ENCODE results near the gene NME2.
"Not testable (repeated sequence)": the region's sequence is repeated elsewhere in the genome, so short reads cannot be mapped to it uniquely, and the experiment has no call there.

Gene NME2

DNA sequence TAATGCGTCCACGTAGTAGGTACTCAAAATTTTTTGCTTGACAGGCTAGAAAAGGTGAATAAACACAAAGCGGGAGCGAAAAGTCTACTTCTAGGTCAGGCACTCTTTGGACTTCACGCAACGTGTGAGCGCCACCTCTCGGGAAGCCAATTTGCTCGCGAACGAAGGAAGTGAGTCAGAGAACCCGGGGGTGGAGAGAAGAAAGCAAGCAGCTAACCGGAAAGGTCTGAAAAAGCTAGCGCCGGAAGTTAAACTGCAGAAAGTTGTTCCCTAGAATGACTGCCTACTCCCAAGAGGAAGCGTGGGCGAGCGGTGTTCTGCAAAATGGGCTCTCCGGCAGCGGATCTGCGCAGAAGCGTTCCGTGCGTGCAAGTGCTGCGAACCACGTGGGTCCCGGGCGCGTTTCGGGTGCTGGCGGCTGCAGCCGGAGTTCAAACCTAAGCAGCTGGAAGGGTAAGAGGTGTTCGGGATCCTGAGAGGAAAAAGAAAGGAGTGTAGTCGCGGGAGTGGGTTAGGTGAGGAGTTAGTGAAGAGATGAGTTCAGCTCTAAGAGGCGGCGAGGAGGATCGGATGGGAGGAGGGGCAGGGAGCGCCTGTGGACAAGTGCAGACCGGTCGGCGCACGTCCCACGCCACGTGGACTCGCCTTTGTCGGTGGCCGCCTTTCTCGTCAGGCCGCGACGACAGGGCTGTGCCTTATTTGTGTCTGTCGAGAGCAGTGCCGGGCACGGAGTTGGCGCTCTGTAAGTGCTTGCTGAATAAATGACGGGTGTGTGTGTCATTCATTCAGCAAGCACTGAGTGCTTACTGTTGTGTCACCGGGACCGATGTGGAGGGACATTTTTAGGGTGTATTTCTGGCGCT is 12.8 kb upstream of the NME2 start, which contains the start of gene NME1:
Gene NME1, plus strand, starts transcription at position 350 of the 863 bp plus-strand sequence. CDS start 2,096 bp downstream, outside the sequence.
- peak; percentile 98 for DNase-seq

DNA sequence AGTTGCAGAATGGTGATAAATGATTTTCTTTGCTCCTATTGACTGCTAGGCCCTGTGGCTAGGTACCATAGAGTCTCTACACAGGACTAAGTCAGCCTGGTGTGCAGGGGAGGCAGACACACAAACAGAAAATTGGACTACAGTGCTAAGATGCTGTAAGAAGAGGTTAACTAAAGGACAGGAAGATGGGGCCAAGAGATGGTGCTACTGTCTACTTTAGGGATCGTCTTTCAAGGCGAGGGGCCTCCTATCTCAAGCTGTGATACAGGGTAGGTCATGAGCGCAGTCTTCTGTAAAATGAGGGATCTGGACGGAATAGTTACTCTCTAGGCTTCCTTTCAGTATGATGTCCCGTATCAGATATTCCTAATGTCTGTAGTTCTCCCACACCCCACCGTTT is 12.0 kb upstream of the NME2 start:
- no peak for DNase-seq

DNA sequence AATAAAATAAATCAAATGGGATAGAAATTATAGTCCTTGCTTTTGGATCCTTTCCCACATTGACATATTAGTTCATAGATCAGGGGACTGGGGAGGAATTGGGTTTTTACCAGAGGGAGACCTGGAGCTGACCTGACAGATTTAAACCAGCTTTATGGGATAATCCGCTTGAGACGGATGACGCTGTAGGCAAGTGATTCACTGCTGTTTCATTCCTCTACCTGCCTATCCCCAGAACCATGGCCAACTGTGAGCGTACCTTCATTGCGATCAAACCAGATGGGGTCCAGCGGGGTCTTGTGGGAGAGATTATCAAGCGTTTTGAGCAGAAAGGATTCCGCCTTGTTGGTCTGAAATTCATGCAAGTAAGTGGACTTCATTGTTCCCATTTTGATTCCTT is 10.8 kb upstream of the NME2 start:
- no peak for DNase-seq

DNA sequence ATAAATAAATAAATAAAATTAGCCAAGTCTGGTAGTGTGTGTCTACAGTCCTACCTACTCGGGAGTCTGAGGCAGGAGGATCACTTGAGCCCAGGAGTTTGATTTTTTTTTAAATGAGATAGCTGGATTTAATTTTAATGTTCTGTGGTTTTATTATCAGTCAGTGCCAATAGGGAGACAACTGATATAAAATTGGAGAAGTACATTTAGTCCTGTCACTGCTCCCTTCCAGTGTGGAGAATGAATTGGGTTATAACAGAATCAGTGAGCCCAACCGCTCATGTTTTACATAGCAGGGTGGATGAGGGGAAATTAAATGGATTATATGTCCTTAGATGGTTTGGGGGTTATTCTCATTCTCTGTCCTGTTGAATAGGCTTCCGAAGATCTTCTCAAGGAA is 6.6 kb upstream of the NME2 start:
- no peak for DNase-seq

DNA sequence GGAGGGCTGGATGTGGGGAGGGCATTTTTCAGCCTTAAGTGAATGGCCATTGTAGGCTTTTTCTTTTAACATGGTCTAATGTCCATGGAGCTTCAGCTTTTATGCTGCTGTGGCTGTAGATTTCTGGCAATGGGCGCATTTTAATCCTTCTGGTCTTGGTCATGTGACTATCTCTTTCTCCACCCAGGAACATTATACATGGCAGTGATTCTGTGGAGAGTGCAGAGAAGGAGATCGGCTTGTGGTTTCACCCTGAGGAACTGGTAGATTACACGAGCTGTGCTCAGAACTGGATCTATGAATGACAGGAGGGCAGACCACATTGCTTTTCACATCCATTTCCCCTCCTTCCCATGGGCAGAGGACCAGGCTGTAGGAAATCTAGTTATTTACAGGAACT is 4.7 kb upstream of the NME2 start:
- DNase-seq, result no peak

DNA sequence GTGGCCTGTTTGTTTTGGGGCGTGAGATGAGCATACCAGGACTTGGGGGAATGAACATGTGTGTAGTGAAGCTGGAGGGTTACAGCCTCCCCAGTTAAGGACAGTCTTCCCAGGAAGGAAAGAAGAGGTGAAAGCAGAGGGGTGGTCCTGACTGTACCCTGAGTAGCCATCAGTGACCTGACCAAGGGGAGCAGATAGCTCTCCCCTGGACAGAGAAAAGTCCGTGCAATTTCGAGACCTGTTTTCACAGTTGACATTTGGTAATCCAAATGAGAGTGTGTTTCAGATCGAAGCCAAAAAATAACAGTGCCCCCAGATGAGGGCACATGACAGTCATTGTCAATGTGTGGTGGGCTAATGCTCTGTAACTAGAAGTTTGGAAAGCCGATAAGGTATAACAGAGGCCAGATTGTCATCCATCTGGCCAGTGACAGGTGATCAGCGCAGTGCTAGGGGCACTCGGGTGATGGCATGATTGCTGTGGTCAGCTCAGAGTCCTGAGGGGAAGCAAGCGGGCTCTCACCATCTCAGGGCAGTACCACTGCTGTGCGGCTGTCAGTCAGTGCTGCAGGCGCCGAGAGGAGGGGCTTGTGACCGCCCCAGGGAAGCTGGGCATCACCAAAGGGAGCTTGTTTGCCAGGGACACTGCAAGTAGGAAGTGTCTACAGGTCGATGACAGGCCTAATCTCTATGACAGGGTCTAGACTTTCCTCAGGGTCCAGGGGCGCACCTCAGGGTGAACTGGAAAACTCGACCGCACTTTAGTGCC is 1.1 kb upstream of the NME2 start:
- peak; percentile 15 for DNase-seq

DNA sequence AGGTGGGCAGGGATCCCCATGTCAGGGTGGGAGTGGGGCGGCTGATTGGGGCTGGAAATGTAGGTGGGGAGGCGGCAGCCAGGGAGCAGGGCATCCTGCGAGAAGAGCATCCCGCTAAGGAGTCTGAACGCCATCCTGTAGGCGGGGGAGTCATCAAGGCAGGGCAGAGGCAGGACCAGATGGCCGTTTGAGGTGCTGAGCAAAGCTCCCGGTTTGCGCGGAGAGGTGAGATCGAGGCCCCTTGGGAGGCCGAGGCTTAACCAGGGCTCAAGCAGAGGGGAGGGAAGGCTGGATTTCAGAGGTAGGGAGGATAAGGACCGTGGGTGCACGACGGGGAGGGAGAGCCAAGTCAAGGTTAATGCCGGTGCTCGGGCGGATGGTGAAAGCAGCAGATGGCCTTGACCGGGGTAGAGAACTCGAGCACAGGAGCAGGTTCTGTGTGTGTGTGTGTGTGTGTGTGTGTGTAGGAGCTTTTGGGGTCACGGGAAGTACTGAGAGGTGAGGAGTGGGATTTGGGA is 472 bp upstream of the NME2 start:
- DNase-seq, result no peak

DNA sequence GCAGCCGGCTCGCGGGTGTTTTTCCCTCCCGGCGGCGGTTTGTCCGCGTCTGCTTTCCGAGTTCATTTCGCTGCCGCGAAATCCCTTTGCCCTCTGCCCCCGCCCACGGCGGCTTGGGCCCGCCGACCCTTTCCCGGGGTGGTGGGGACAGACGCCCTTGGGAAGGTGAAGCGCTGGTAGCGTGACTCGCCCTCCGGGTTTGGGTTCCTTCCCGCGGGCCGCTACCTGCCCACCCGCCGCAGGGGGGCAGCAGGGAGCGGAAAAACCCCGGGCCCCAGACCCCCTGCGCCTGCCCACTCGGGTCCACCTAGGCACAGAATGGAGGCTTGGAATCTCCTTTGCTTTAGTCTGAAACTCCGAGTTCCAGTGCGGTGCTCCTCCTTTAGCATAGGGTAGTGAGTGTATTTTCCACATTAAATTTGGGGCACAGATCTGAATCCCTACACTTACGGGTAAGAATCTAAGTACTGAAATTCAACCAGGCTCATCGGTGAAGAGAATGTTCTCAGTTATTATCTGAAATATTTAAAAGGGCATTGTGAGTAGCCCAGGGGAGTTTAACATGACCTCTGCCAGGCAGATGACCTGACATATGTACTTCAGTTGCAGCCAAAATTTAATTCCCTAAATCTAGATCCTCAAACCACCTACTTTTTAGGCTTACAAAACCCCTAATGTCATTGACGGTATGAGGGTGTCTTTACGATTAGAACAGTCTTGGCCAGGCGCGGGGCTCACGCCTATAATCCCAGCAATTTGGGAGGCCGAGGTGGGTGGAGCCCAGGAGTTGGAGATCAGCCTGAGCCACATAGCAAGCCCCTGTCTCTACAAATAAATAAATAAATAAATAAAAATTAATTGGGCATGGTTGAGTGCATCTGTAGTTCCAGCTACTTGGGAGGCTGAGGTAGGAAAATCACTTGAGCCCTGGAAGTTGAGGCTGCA is 1.0 kb downstream of the NME2 start:
- peak; percentile 27 for DNase-seq

DNA sequence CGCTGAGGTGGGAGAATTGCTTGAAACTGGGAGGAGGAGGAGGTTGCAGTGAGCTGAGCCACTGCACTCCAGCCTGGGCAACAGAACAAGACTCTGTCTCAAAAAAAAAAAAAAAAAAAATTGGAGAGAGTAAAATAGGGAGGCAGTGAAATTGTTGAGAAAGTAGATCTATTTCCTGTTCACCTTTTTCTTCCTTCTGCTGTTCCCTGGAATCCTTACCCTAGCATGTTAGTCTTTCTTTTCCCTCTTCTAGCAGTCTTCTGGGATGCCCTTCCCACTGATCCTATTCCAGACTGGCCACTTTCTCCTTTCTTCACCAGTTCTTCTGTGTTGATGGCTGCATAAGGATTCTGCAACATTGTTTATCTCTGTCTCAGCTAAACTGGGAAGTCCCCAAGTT is 3.1 kb downstream of the NME2 start:
- DNase-seq, result no peak

DNA sequence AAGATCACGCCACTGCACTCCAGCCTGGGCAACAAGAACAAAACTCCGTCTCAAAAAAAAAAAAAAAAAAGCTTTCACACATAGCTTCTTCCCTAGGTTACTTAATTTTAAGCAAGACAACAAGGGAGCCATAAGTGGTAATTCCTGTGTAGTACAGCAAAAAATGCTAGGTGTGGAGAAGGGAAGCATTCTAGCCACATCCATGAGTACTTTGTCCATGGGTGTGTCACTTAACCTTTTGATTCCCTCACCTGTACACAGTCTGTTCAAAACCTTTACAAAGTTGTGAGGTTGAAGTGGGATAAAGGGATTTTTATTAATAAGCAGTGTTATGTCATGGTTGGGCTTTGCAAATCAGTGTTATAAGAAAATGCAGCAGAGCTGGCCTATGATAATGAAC is 4.5 kb downstream of the NME2 start:
- DNase-seq, result no peak

DNA sequence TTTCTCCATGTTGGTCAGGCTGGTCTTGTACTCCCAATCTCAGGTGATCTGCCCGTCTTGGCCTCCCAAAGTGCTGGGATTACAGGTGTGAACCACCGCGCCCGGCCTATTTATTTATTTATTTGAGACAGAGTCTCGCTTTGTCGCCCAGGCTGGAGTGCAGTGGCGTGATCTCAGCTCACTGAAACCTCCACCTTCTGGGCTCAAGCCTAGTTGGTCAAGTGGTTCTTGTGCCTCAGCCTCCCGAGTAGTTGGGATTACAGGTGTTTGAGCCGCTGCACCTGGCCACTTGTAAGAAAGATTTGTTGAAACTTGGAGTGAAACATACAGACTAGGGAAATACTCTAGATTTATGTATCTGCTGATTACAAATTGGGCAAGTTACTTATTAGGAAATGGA is 5.8 kb downstream of the NME2 start:
- DNase-seq, result not testable (repeated sequence)

DNA sequence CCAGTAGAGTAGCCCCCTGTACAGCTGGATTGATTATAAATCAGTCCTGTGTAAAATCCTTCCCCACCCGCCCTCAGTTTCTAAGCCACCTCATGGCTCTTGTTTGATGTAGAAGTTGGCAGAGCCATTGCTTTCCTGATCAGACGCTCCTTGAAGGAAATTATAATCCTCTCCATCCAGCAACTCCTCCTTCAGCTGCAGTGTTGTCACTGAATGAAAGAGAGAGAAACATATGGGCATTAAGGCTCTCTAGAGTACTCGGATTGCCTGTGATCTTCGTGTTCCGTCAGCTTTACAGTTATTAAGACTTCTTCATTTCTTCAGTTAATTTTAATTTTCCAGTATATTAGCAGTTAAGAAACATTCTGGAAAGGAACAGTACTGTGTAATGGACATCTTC is 14.3 kb downstream of the NME2 start:
- DNase-seq, result no peak

DNA sequence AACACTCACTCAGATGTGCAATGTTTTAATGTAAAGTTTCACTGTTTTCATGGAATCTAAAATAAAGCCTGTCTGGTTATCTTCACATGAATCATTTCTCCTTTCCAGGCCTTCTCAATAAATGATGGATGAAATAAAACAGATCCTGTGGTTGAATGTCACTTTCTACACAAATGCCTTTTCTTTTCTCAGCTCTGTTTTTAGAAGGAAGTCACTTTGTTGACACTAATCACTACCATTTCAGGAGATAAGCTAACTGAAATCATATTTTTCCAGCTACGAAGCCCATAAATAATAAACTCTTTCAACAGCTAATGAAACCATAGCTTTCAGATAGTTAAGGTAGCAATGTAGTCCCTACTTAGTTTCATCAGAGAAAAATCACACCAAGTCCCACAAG is 17.9 kb downstream of the NME2 start:
- no peak for DNase-seq

DNA sequence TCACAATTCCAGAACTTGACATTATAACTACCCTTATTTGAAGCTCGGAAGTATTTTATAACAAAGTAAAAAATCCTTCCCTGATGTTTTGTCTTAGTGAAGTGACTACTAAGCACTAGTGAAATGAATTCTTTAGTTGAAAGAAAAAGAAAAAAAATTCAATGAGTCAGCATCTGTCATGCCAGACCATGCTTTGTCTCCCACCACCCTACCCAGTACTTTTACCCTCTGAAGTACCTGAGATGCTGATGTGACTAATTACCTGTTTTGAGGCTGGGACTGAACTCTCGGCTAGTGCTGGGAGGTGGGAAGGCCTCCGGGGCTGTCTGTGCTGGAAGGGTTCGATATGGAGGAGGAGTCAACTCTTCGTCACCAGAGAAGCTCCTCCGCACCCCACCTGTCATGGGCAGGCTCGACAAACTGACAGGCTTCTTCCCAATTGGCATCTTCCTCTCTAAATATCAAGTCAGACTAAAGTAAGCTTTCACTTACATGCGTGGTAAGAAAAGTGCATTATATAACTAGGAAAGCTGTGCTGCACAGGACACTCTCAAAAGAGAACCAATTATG is 19.6 kb downstream of the NME2 start:
- DNase-seq, result no peak

DNA sequence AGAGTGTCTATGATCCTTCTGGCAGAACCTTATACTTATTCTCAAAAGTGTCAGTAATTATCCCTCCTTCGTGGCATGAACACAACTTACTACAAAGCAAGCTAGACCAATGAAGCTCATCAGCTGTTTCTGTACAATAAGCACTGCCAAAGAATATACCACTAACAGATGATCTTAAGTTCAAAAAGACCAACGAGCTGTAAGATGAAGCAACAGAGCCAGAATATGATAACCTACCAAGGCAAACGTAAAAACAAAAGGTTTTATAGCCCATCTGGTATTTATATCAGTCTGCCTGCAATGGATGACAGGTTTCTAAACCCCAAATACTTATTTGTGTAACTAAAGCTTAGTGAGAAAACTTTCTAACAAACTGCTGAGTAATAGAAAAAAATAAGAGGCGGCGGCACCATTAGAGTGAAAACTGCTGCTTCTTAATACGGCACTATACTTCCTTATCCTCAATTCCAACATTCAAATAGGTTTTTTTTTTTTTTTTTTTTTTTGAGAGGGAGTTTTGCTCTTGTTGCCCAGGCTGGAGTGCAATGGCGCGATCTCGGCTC is 22.1 kb downstream of the NME2 start:
- no peak for DNase-seq

DNA sequence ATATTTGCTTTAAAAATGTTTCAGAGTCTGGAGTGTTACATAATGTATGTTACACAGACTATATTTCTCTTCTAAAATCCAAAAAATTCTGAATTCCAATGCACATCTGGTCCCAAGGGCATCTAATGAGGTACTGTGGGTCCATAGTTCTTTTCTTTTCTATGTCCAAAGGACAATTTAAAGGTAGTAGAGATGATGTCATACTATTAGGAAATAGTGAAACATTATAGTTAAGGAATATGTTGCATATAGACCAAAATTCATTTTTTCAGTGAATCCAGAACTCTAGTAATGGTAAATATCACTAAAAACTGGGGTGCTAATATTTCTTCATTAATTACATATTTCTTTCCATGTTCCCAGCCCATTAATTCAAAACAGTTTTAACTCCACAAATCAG is 23.0 kb downstream of the NME2 start:
- DNase-seq, result no peak

DNA sequence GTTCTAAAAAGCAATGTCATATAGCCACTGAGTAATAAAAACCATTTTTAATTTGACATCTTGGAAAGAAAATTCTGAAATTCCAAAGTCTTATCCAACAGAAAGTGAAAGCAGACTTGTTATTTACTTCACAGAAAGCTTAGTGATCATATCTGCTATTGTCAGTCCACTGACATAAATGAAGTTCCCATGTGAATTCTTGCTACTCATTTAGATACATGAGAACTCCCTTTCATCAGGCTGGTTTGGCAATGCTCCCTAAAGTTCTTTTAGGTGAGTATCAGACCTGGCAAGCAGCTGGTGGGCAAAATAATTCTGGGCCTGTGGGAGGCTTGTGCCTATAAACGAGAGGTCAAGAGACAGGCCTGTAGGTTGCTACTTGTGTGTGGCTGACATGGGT is 23.4 kb downstream of the NME2 start:
- DNase-seq, result no peak

DNA sequence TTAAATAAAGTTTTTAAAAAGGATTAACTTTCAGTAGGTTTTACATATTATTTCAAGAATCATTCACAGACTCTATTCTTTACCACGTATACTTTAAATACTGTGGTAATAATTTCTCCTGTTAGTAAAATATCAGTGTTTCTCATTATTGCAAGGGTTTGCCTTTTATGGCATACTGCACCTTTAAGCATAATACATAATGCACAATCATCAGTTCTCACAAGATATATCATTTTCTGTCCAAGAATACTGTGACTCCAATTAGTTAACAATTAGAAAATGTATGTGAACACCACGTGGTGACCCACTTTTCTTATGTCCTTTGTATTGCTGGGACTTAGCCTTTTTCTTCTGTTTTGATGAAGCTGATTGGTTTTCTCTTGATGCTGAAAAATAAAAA is 25.7 kb downstream of the NME2 start:
- no peak for DNase-seq

DNA sequence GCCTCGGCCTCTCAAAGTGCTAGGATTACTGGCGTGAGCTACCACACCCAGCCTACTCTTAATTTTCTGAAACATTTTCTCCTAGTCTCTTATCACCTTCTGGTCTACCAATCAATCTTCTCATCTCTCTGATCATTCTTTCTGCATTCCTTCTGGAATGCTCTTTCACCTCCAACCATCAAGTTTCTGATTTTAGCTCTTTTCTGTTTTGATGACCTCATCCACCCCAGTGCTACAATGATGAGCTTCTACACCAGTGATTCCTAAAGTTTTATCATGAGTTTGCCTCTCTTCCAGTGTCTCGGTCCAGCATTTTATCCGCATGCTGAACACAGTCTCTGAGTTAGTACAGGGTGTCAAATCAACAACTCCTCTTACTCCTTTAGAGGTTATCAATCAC is 31.5 kb downstream of the NME2 start:
- no peak for DNase-seq

DNA sequence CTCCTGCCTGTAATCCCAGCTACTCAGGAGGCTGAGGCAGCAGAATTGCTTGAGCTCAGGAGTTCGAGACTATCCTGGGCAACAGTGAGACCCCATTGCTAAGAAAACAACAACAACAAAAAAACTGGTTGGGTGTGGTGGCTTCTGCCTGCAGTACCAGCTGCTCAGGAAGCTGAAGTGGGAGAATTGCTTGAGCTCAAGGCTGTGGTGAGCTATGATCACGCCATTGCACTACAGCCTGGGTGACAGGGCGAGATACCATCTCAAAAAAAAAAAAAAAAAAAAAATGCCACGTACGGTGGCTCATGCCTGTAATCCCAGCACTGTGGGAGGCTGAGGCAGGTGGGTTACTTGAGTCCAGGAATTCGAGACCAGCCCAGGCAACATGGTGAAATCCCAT is 34.1 kb downstream of the NME2 start:
- DNase-seq, result no peak

DNA sequence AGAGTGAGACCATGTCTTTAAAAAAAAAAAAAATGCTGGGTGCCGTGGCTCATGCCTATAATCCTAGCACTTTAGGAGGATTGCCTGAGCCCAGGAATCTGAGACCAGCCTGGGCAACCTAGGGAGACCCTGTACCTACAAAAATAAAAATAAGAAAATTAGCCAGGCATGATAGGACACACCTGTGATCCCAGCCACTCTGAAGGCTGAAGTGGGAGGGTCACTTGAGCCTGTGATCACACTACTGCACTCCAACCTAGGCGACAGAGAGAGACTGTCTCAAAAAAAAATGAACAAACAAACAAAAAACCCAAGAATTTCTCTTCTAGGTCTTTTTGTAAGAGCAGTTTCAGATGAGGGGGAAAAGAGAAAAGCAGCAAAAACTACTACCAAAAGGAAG is 34.6 kb downstream of the NME2 start:
- DNase-seq, result no peak

DNA sequence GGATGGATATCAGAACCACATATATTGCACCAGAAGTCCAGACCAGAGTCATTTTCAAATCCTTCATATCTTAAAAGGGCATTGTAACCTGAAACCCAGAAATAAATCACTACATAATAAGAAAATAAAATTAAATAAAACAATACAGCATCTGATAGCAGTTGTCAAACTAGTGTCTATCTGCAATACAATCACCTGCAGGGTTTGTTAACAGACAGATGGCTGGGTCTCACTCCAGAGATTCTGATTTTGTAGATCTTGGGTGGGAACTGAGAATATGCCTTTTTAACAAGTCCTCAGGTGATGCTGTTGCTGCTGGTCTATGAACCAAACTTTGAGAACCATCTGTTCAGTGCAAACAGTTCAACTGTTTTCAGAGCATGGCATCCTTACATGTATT is 37.6 kb downstream of the NME2 start:
- DNase-seq, result no peak
